Measurements from ENCODE around the gene TGFBR3L. TPM values are rescaled to one million over a fixed set of nuclear protein-coding genes. Genes with fewer than 3 reads are reported as not detected.
A peak's percentile ranks its signal among the peaks of the same experiment; 100 is the strongest.

Gene TGFBR3L
- polyA plus RNA-seq, 6 donors from 2014 or later: not detected

DNA sequence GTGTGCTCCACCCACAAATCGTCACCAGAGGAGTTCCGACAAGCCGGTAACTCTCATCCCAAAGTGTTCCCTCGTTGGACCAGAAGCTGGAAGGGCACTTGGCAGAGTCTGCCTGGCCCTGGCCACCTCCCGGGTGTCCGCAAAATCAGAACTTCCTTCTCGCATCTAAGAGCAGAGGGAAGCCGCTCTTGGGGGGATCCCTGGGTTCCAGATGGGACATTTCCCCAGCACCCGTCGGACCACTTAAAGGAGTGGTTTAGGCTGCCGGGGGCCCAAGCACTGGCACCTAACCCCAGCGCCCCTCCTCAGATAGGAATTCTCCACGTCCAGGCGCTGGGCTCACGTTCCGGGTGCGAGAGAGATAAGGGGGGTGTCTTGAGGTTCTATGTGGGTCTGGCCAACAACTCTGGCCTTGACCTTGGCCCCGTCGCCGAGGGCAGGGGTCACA is 11.8 kb upstream of the TGFBR3L start:
- Mint-ChIP-seq H3K4me1 (peaks cover 37 to 42% (median 41%) of the 10 kb centered on the region in 3 donors), H3K4me3 (peak overlapping the region; percentile 89 to 95 (median 92)), H3K27me3 (peaks cover 0 to 5% (median 1%) of the 10 kb centered on the region in 3 donors), H3K27ac (peak overlapping the region; percentile 28 to 99 (median 96)), H3K36me3 (peaks cover 0 to 8% of the 10 kb centered on the region in 2 donors), H3K9me3 (no peaks in the 10 kb centered on the region)
- DNase-seq (no peak), ATAC-seq (ENCODE audit: low read depth in 2 of 2) (no peak)

DNA sequence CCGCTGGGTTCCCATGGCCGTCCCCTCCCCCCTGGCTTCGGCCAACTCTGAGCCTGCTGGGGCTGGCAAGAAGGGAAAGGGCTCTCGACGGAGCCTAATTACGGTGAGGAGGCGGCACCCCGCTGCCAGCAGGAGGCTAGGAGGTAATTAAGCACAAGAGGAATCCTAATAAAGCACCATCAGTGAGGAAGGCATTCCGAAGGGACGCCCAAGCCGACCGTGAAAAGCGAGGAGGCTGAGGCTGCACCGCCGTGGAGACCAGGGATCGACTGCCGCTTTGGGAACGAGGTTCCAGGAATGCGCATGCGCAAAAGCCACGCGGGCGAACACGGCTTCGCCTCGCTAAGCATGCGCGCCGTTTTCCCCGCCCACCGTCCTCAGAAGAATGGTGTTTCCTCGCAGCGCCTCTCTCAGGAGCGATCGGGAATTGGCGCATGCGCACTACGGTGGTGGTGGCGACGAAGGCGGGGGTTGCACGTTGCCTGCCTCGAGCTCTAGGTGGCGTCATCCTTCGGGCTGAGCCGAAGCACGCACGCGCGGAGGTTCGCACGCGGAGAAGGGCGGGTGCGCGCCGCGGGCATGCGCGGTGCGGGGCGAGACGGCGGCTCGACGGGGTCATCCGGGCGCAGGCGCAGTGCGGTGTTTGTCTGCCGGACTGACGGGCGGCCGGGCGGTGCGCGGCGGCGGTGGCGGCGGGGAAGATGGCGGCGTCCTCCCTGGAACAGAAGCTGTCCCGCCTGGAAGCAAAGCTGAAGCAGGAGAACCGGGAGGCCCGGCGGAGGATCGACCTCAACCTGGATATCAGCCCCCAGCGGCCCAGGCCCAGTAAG is 11.2 kb upstream of the TGFBR3L start, which contains the start of gene MAP2K7:
Gene MAP2K7, plus strand, starts transcription at position 634 of the 830 bp plus-strand sequence. Its CDS starts 68 bp downstream, at position 702.
- peaks cover 0 to 8% of the 10 kb centered on the region in 2 donors for H3K36me3 Mint-ChIP-seq
- peak within 1 kb of the TSS; percentile 94 to 99 (median 96) for H3K27ac Mint-ChIP-seq
- DNase-seq: peak; percentile 100
- H3K4me3 Mint-ChIP-seq: peak within 1 kb of the TSS; percentile 89 to 95 (median 92)
- no peaks in the 10 kb centered on the region for H3K9me3 Mint-ChIP-seq
- H3K27me3 Mint-ChIP-seq: peaks cover 0 to 5% (median 0%) of the 10 kb centered on the region in 3 donors
- ATAC-seq (ENCODE audit: low read depth in 2 of 2): peak; percentile 66 to 74
- peaks cover 37 to 44% (median 43%) of the 10 kb centered on the region in 3 donors for H3K4me1 Mint-ChIP-seq

DNA sequence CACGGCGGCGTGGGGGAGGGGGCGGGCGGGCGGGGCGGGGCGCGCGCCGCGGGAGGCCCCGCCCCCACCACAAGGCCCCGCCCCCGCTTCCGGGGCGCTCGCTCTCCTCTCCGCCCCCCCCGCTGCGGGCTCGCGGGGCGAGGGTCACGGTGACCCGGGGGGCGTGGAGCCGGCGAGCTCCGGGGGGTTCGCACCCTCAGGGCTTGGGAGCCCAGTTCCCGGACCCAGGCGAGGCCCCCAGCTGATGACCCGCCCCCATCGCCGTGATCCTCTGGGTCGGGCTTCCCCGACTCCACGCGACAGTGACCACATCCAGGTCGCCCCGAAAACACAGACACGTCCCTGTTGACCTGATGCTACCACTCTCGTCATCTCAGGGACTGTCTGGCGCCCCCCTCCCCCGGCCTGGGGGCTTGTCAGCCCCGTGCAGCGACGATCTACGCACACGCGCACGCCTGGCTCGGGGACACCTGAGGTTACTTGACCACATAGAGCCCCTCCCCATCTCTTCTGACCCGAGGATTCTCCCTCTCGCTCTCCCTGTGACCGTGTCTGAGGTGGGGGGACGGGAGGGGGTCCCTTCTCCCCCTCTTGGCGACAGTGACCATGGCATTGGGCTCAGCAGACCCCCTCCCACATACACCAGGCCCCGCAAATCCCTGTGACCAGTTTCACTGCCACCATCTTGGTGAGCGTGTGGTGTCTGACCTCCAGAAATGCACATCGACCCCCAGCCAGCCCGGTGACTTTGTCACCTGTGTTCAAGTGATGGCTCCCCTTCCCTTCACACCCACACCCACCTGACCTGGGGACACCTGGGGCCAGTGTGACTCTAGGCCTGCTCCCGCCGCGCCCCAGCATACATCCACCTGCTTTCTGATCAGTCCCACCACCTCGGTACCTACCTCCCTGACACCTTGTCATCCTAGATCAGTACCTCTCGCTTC is 10.3 kb upstream of the TGFBR3L start:
- ATAC-seq (ENCODE audit: low read depth in 2 of 2): peak; percentile 63 to 74
- peak overlapping the region; percentile 85 to 95 (median 90) for H3K4me3 Mint-ChIP-seq

DNA sequence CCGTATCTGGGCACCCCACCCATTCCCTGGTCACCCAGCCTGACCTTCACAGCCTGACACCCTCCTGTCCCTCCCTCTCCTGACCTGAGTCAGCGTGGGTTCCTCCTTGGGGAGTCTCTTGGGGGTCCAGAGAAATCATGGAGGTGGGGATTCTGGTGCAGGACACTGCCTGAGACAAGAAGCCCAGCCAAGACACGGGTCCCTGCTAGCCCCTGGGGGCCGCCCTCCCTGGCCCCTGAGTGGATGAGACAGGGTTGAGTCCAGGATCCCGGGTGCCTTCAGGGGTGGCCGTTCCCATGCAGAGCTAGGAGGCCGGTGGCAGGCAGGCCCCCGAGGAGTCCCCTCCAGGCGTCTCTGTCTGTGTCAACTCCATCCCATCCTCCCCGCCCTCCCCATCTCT is 9.4 kb upstream of the TGFBR3L start:
- peaks cover 0 to 5% (median 0%) of the 10 kb centered on the region in 3 donors for H3K27me3 Mint-ChIP-seq
- no peak for ATAC-seq (ENCODE audit: low read depth in 2 of 2)
- peaks cover 0 to 9% of the 10 kb centered on the region in 2 donors for H3K36me3 Mint-ChIP-seq
- peak overlapping the region; percentile 82 to 94 (median 90) for H3K4me3 Mint-ChIP-seq
- H3K4me1 Mint-ChIP-seq: peaks cover 37 to 44% (median 43%) of the 10 kb centered on the region in 3 donors
- H3K9me3 Mint-ChIP-seq: no peaks in the 10 kb centered on the region
- DNase-seq: no peak
- H3K27ac Mint-ChIP-seq: peak overlapping the region in 5 of 6 donors; percentile 94 to 99 (median 95)

More for the DNA sequence above, 10.3 kb upstream of the TGFBR3L start:
- Mint-ChIP-seq H3K36me3 (peaks cover 0 to 8% of the 10 kb centered on the region in 2 donors), H3K27ac (peak overlapping the region; percentile 94 to 99 (median 94)), H3K27me3 (peaks cover 0 to 5% (median 0%) of the 10 kb centered on the region in 3 donors), H3K4me1 (peaks cover 37 to 44% (median 43%) of the 10 kb centered on the region in 3 donors), H3K9me3 (no peaks in the 10 kb centered on the region)
- DNase-seq: peak; percentile 76

GRCh38 chr19:7905859-7906258 is 8.8 kb upstream of the TGFBR3L start:
- Mint-ChIP-seq H3K4me3 (peak overlapping the region; percentile 37 to 91 (median 84)), H3K9me3 (no peaks in the 10 kb centered on the region), H3K36me3 (peaks cover 0 to 15% of the 10 kb centered on the region in 2 donors), H3K27me3 (no peaks in the 10 kb centered on the region), H3K27ac (peak overlapping the region in 5 of 6 donors; percentile 4 to 97 (median 78)), H3K4me1 (peaks cover 37 to 44% (median 43%) of the 10 kb centered on the region in 3 donors)
- DNase-seq (no peak), ATAC-seq (ENCODE audit: low read depth in 2 of 2) (no peak)

DNA sequence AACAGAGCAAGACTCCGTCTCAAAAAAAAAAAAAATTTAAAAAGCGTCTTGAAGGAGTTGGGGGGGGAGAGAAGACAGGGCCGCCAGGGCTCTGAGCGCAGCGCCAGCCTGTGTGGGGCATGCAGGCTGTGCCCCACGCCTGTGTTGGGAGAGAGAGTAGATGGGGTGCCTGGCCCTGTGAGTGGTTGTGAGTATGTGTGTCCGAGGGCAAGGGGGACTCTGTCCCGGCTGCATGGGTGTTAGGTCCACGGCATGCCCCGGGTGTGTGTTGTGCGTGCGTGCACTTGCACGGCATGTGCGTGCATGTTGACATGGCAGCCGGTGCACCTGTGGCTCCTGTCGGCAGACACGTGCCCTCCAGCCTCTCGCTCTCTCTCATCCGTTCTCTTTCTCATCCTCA is 7.5 kb upstream of the TGFBR3L start:
- Mint-ChIP-seq H3K27me3 (no peaks in the 10 kb centered on the region), H3K36me3 (peaks cover 0 to 25% of the 10 kb centered on the region in 2 donors), H3K27ac (peak overlapping the region in 2 of 6 donors; percentile 68 to 70), H3K4me3 (peak overlapping the region in 1 of 8 donors; percentile 35), H3K9me3 (no peaks in the 10 kb centered on the region), H3K4me1 (peaks cover 33 to 44% (median 43%) of the 10 kb centered on the region in 3 donors)
- no peak for DNase-seq
- no peak for ATAC-seq (ENCODE audit: low read depth in 2 of 2)

- H3K27ac Mint-ChIP-seq: peak overlapping the region in 1 of 6 donors; percentile 70
- H3K36me3 Mint-ChIP-seq: peaks cover 0 to 29% of the 10 kb centered on the region in 2 donors
- H3K9me3 Mint-ChIP-seq: no peaks in the 10 kb centered on the region
- peak overlapping the region in 3 of 8 donors; percentile 12 to 57 (median 15) for H3K4me3 Mint-ChIP-seq
- H3K4me1 Mint-ChIP-seq: peaks cover 31 to 42% (median 42%) of the 10 kb centered on the region in 3 donors
- ATAC-seq (ENCODE audit: low read depth in 2 of 2) (no peak), DNase-seq (no peak)
- no peaks in the 10 kb centered on the region for H3K27me3 Mint-ChIP-seq
These were observed 7.1 kb upstream of the TGFBR3L start for GRCh38 chr19:7907544-7907943.

GRCh38 chr19:7908078-7908699 is 6.4 kb upstream of the TGFBR3L start:
- peak overlapping the region in 1 of 6 donors; percentile 73 for H3K27ac Mint-ChIP-seq
- ATAC-seq (ENCODE audit: low read depth in 2 of 2) (no peak), DNase-seq (no peak)
- H3K27me3 Mint-ChIP-seq: no peaks in the 10 kb centered on the region
- peak overlapping the region in 1 of 8 donors; percentile 57 for H3K4me3 Mint-ChIP-seq
- H3K36me3 Mint-ChIP-seq: peaks cover 0 to 36% of the 10 kb centered on the region in 2 donors
- H3K4me1 Mint-ChIP-seq: peaks cover 27 to 40% (median 35%) of the 10 kb centered on the region in 3 donors
- no peaks in the 10 kb centered on the region for H3K9me3 Mint-ChIP-seq

GRCh38 chr19:7908742-7909461 is 5.7 kb upstream of the TGFBR3L start:
- Mint-ChIP-seq H3K27me3 (no peaks in the 10 kb centered on the region), H3K4me1 (peaks cover 24 to 35% (median 32%) of the 10 kb centered on the region in 3 donors), H3K4me3 (no peak overlapping the region), H3K36me3 (peaks cover 0 to 37% of the 10 kb centered on the region in 2 donors), H3K27ac (no peak overlapping the region), H3K9me3 (no peaks in the 10 kb centered on the region)
- no peak for DNase-seq
- ATAC-seq (ENCODE audit: low read depth in 2 of 2): no peak

DNA sequence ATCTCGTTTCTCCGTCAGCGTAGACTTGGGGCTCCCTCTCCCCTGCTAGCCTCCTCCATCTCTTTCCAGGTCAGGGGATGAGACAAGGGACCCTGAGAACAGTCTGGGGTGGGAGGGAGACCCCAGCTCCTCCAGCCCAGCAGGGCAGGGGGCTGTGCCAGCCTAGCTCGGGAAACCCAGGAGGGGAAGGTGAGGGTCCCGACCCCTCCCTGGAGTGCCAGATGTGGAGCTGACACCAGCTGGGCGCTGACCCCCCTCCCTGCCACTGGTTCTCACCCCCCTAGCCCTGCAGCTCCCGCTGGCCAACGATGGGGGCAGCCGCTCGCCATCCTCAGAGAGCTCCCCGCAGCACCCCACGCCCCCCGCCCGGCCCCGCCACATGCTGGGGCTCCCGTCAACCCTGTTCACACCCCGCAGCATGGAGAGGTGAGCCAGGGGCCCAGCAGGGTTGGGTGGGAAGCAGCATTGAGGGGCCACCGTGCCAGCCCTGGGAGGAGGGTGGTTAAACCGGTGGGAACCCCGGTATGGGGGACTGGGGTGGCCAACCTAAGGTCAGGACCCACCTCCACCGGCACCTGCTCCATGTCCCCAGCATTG is 5.1 kb upstream of the TGFBR3L start:
- Mint-ChIP-seq H3K27me3 (peaks cover 0 to 3% (median 0%) of the 10 kb centered on the region in 3 donors), H3K4me1 (peaks cover 20 to 32% (median 29%) of the 10 kb centered on the region in 3 donors), H3K4me3 (no peak overlapping the region), H3K27ac (no peak overlapping the region), H3K36me3 (peaks cover 0 to 37% of the 10 kb centered on the region in 2 donors), H3K9me3 (no peaks in the 10 kb centered on the region)
- DNase-seq: no peak
- ATAC-seq (ENCODE audit: low read depth in 2 of 2): no peak

DNA sequence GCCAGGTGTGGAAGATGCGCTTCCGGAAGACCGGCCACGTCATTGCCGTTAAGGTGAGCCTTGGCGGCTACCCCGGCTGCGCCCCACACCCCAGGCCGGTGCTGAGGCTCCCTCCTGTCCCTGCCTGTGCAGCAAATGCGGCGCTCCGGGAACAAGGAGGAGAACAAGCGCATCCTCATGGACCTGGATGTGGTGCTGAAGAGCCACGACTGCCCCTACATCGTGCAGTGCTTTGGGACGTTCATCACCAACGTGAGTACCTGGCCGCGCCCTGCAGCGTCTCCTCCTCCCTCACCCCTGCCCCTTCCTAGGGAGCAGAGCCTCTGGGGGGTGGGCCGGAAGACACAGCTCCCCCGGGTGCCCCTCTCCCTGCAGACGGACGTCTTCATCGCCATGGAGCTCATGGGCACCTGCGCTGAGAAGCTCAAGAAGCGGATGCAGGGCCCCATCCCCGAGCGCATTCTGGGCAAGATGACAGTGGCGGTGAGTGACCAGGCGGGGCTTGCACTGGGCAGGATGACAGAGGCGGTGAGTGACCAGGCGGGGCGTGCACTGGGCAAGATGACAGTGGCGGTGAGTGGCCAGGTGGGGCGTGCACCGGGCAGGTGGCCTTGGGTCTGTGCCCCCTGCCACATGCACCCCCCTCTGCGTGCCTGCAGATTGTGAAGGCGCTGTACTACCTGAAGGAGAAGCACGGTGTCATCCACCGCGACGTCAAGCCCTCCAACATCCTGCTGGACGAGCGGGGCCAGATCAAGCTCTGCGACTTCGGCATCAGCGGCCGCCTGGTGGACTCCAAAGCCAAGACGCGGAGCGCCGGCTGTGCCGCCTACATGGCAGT is 4.1 kb upstream of the TGFBR3L start:
- DNase-seq (no peak), ATAC-seq (ENCODE audit: low read depth in 2 of 2) (no peak)
- peaks cover 0 to 32% of the 10 kb centered on the region in 2 donors for H3K36me3 Mint-ChIP-seq
- no peak overlapping the region for H3K4me3 Mint-ChIP-seq
- peaks cover 16 to 22% (median 22%) of the 10 kb centered on the region in 3 donors for H3K4me1 Mint-ChIP-seq
- H3K27ac Mint-ChIP-seq: peak overlapping the region in 1 of 6 donors; percentile 63
- H3K9me3 Mint-ChIP-seq: no peaks in the 10 kb centered on the region
- H3K27me3 Mint-ChIP-seq: peaks cover 0 to 13% (median 4%) of the 10 kb centered on the region in 3 donors

All from naive B cell (primary cell).